OCI-LY7 (cell line): ENCODE data around the gene DNAJC6. TPM values are rescaled to one million over a fixed set of nuclear protein-coding genes. Genes with fewer than 3 reads are reported as not detected.

ENCODE experiments used
- BruUV-seq: library from RNA; stranded (reverse); fragments of 400-500 nt; replicated peaks from 2 replicates; lab custom pipeline; 2021; lab: Mats Ljungman, UMichigan
- CTCF ChIA-PET: fragments of 300-600 bp; sonication (Branson Sonifier 250); formaldehyde crosslinking; loops from one replicate; lab custom pipeline; 2022; ENCODE audit warnings: antibody characterized with exemption; ENCODE audit not compliant: unreplicated experiment; lab: Charles Lee
- POLR2A ChIA-PET: fragments of 300-600 bp; sonication (Branson Sonifier 250); formaldehyde crosslinking; loops from one replicate; lab custom pipeline; 2022; ENCODE audit warnings: antibody characterized with exemption; lab: Charles Lee
- DNase-seq: peaks from one replicate; pipeline ENCODE4 v3.0.0-alpha.2; 2015; ENCODE audit warnings: low spot score
- H2AFZ ChIP-seq: fragments of 200-600 bp; sonication (generic), shearing (Covaris generic); 2 replicates; pipeline ENCODE4 v1.6.1; 2014; ENCODE audit warnings: mild to moderate bottlenecking, antibody characterized with exemption, low read length, moderate library complexity
- H3K27ac ChIP-seq: fragments of 200-600 bp; sonication (generic); 2 replicates; pipeline ENCODE4 v1.5.1; 2014; ENCODE audit warnings: mixed run types, low read depth, mild to moderate bottlenecking, moderate library complexity, low read length, inconsistent platforms; ENCODE audit not compliant: poor library complexity, severe bottlenecking
- H3K36me3 ChIP-seq: fragments of 200-600 bp; sonication (generic); 2 replicates; pipeline ENCODE4 v1.6.1; 2014; ENCODE audit warnings: mild to moderate bottlenecking, antibody characterized with exemption, low read length, moderate library complexity, mixed read lengths; ENCODE audit not compliant: insufficient read depth
- H3K4me1 ChIP-seq: fragments of 200-600 bp; sonication (generic); 2 replicates; pipeline ENCODE4 v1.5.1; 2014; ENCODE audit warnings: mild to moderate bottlenecking, low read length; ENCODE audit not compliant: insufficient read depth, poor library complexity, severe bottlenecking
- H3K4me2 ChIP-seq: fragments of 200-600 bp; sonication (generic); 2 replicates; pipeline ENCODE4 v1.6.1; 2014; ENCODE audit warnings: mild to moderate bottlenecking, low read length
- H3K4me3 ChIP-seq: fragments of 200-600 bp; sonication (generic); 2 replicates; pipeline ENCODE4 v1.5.1; 2014; ENCODE audit warnings: mild to moderate bottlenecking, low read depth, low read length; ENCODE audit not compliant: poor library complexity, severe bottlenecking
- H3K79me2 ChIP-seq: fragments of 200-600 bp; sonication (generic); 2 replicates; pipeline ENCODE4 v1.6.1; 2016; ENCODE audit warnings: low read depth, mild to moderate bottlenecking, low read length, moderate library complexity, mixed read lengths; ENCODE audit not compliant: insufficient read depth
- H3K9me2 ChIP-seq: fragments of 200-600 bp; sonication (generic); 2 replicates; pipeline ENCODE4 v1.6.1; 2016; ENCODE audit warnings: mild to moderate bottlenecking, low read length, mixed read lengths; ENCODE audit not compliant: insufficient read depth
- H3K9me3 ChIP-seq: fragments of 200-600 bp; sonication (generic); 2 replicates; pipeline ENCODE4 v1.6.1; 2014; ENCODE audit warnings: mild to moderate bottlenecking, mixed run types, low read length, mixed read lengths
- H4K20me1 ChIP-seq: fragments of 200-600 bp; sonication (generic); 2 replicates; pipeline ENCODE4 v1.6.1; 2014; ENCODE audit warnings: mild to moderate bottlenecking, antibody characterized with exemption, low read length, moderate library complexity, mixed read lengths; ENCODE audit not compliant: insufficient read depth
- EZH2phosphoT487 ChIP-seq: fragments of 200-600 bp; sonication (generic); IDR thresholded peaks from 2 replicates; pipeline ENCODE4 v1.6.1; 2018; ENCODE audit warnings: low read depth, borderline replicate concordance, mild to moderate bottlenecking, mixed run types, antibody characterized with exemption, low read length, moderate library complexity, mixed read lengths
- intact Hi-C: fragments of 100-400 bp; cut with micrococcal nuclease; formaldehyde crosslinking; loops from one replicate; pipeline ENCODE4 v1.10.0; 2022; ENCODE audit not compliant: unreplicated experiment
- total RNA-seq, 2 experiments: library from RNA; depleted of rRNA in 1 of 2; stranded (reverse); fragments of >200 nt in 1 of 2; shearing (Covaris generic) in 1 of 2; gene quantifications; 2 replicates each; pipeline ENCODE4 v1.2.3, GENCODE V29; 2014 to 2022
- TF ChIP-seq, protein P1 (sequence below): fragments of 200-600 bp; sonication (generic); conservative IDR thresholded peaks from 2 replicates; pipeline ENCODE4 v1.5.1; 2014; ENCODE audit warnings: mild to moderate bottlenecking, antibody characterized with exemption, low read length, moderate library complexity, mixed read lengths

DNAJC6 gene
- total RNA-seq, 2 experiments from 2014 or later, result 6.6 to 10.2 TPM

DNA sequence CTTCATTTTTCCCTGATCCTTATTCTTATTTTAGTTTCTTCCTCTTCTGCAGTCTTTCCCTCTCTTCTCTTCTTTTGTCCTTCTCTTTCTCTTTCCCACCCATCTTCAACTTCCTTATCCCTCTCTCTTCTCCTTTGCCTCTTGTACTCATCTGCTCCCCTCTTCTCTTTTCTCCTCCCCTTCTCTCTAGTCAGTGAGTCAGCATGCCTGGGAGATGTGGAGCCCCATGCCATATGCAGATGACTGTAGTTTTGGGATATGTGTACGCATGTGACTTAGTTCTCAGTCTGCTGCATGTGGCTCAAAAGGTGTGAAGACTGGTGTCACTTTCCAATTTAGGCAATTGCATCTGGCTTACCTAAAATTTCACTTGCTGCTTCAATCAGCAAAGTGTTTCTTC lies 10.4 kb downstream of the DNAJC6 start:
- CTCF ChIA-PET, result no interaction called here
- no peaks in the 10 kb centered on the region for H3K4me1 ChIP-seq
- no TSS peak for BruUV-seq
- no peaks in the 10 kb centered on the region for H3K79me2 ChIP-seq
- no peak overlapping the region for H2AFZ ChIP-seq
- TF ChIP-seq EZH2phosphoT487, result no peak
- TF ChIP-seq, protein P1, sequence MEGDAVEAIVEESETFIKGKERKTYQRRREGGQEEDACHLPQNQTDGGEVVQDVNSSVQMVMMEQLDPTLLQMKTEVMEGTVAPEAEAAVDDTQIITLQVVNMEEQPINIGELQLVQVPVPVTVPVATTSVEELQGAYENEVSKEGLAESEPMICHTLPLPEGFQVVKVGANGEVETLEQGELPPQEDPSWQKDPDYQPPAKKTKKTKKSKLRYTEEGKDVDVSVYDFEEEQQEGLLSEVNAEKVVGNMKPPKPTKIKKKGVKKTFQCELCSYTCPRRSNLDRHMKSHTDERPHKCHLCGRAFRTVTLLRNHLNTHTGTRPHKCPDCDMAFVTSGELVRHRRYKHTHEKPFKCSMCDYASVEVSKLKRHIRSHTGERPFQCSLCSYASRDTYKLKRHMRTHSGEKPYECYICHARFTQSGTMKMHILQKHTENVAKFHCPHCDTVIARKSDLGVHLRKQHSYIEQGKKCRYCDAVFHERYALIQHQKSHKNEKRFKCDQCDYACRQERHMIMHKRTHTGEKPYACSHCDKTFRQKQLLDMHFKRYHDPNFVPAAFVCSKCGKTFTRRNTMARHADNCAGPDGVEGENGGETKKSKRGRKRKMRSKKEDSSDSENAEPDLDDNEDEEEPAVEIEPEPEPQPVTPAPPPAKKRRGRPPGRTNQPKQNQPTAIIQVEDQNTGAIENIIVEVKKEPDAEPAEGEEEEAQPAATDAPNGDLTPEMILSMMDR, result no peak
- H3K36me3 ChIP-seq, result no peaks in the 10 kb centered on the region
- no peak overlapping the region for H3K4me3 ChIP-seq
- H3K9me3 ChIP-seq, result no peaks in the 10 kb centered on the region
- no peak overlapping the region for H3K4me2 ChIP-seq
- POLR2A ChIA-PET, result interaction anchor here (0.5 to 0.7 kb wide), 2 partner anchors 21 to 89 kb away, joined by 3 read pairs; no protein-coding TSS in a partner anchor
- no peak for DNase-seq
- intact Hi-C loops, result loop anchor here (2.0 kb wide), 1 partner anchor 19 kb away; no protein-coding TSS in a partner anchor
- H3K9me2 ChIP-seq, result no peaks in the 10 kb centered on the region
- H4K20me1 ChIP-seq, result no peaks in the 10 kb centered on the region
- no peak overlapping the region for H3K27ac ChIP-seq

DNA sequence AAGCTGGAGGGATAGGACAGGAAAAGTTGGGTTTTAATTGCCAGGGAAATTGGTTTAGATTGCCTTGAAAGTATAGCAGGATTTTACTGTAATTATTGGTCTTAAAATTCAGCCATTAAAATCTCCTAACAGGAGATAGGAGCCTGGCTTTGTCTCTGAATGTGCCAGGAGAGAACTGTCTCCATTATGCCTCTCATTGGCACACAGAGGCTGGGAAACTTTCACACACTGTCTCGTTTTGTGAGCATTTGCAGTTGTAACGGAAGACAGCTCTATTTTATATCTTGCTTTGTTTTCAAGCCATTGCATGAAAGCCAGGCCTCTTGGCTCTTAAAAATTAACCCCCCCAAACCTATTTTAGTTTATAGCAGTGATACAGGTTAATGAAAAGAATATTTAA lies 12.5 kb downstream of the DNAJC6 start:
- no peaks in the 10 kb centered on the region for H3K4me1 ChIP-seq
- no peak for TF ChIP-seq EZH2phosphoT487
- TF ChIP-seq, protein P1, result no peak
- H3K9me2 ChIP-seq, result no peaks in the 10 kb centered on the region
- no peak overlapping the region for H3K4me2 ChIP-seq
- H3K36me3 ChIP-seq, result no peaks in the 10 kb centered on the region
- POLR2A ChIA-PET, result interaction anchor here (0.7 kb wide), 1 partner anchor 11 kb away, joined by 3 read pairs; no protein-coding TSS in a partner anchor
- H3K27ac ChIP-seq, result no peak overlapping the region
- BruUV-seq, result no TSS peak
- CTCF ChIA-PET, result no interaction called here
- H4K20me1 ChIP-seq, result no peaks in the 10 kb centered on the region
- no peaks in the 10 kb centered on the region for H3K79me2 ChIP-seq
- intact Hi-C loops, result loop anchor here (2.0 kb wide), 1 partner anchor 17 kb away; no protein-coding TSS in a partner anchor
- H2AFZ ChIP-seq, result no peak overlapping the region
- no peak for DNase-seq
- no peak overlapping the region for H3K4me3 ChIP-seq
- H3K9me3 ChIP-seq, result no peaks in the 10 kb centered on the region

DNA sequence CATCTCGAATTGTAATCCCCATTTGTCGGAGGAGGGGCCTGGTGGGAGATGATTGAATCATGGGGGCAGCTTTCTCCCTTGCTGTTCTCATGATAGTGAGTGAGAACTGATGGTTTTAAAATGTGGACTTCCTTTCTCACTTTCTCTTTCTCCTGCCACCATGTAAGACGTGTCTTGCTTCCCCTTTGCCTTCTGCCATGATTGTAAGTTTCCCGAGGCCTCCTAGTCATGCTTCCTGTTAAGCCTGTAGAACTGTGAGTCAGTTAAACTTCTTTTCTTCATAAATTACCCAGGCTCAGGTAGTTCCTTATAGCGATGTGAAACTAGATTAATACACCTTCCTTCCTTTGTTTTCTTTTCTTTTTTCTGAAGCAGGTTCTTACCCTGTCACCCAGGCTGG lies 13.9 kb downstream of the DNAJC6 start:
- Histone ChIP-seq H3K27ac (no peak overlapping the region), H3K4me3 (no peak overlapping the region), H3K4me2 (no peak overlapping the region), H2AFZ (no peak overlapping the region), H4K20me1 (no peaks in the 10 kb centered on the region), H3K9me2 (no peaks in the 10 kb centered on the region), H3K36me3 (no peaks in the 10 kb centered on the region), H3K4me1 (peaks cover 6% of the 10 kb centered on the region), H3K79me2 (no peaks in the 10 kb centered on the region), H3K9me3 (no peaks in the 10 kb centered on the region)
- ChIA-PET POLR2A (no interaction called here), CTCF (no interaction called here)
- TF ChIP-seq, protein P1, result no peak
- no peak for TF ChIP-seq EZH2phosphoT487
- no TSS peak for BruUV-seq
- DNase-seq, result peak; percentile 12
- intact Hi-C loops, result no loop called here
